ENCODE data around the gene ALDH3A1. TPM values are rescaled to one million over a fixed set of nuclear protein-coding genes. Genes with fewer than 3 reads are reported as not detected.

The ALDH3A1 gene
- total and polyA plus RNA-seq, 2 donors (not counting 3 experiments of a cell fraction or from before 2014, with no cell fraction given): 0.11 to 1.2 TPM

DNA sequence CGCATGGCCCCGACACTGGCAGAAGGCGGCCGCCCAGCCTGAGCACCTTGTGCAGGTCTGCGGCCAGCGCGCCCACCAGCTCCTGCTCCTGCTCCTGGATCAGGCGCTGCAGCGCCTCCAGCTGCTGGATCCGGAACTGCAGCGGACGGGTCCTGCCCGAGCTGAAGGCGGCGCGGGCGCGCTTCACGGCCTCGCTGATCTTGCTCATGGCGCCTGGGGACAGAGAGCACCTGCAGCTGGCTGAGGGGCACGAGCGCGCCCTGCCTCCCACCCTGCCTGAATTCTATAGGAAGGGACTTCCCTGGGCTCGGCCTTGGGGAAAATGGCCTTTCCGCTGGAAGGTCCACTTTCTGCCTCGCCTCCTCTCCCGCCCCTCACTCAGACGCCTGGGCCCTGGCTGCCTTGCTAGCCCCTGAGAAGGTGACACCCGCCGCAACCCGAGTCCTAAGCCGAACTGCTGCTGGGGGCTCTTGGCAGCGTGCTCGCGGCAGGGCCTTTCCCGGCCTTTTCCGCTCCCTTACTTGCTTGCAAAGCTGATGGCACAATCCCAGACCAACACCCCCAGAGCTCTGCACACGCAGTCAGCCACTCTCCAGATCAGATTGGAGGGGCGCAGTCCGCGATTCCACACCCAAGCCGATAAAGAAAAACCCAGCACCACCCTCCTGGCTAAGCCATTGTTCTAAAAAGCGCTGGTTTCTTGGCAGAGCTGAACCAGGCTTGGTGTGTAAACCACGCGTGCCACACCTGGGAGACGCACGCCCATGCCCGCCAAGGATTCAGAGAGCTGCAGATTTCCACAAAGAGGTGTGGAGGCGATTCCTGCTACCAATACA is 3.0 kb downstream of the ALDH3A1 start:
- BruUV-seq (replicated peaks): no TSS peak
- Histone ChIP-seq H4K20me1 (replicated peaks; ENCODE audit: control insufficient read depth, extremely low read depth, insufficient read depth, low read length) (no peaks in the 10 kb centered on the region), H3K27ac (ENCODE audit: insufficient read depth, low read depth, low read length) (no peak overlapping the region), H3K4me3 (replicated peaks in 1 of 3; ENCODE audit: insufficient read depth in 1 of 3, low read depth in 1 of 3, low read length in 3 of 3) (peak overlapping the region in 1 of 3 experiments; percentile 37), H3K9ac (replicated peaks; ENCODE audit: extremely low read depth, insufficient read depth, low read length) (no peak overlapping the region), H3K9me1 (replicated peaks; ENCODE audit: control insufficient read depth, extremely low read depth, insufficient read depth, low read length) (no peaks in the 10 kb centered on the region), H2AFZ (ENCODE audit: low read depth, low read length) (peak overlapping the region; percentile 99), H3K27me3 (ENCODE audit: control insufficient read depth in 2 of 2, insufficient read depth in 2 of 2, low read length in 2 of 2) (no peaks in the 10 kb centered on the region), H3K79me2 (ENCODE audit: control insufficient read depth, insufficient read depth, low read length) (no peaks in the 10 kb centered on the region), H3K4me1 (ENCODE audit: control insufficient read depth, extremely low read depth, insufficient read depth, low read length) (peaks cover 5% of the 10 kb centered on the region), H3K9me3 (replicated peaks; ENCODE audit: control insufficient read depth, insufficient read depth, low read length) (no peaks in the 10 kb centered on the region), H3K4me2 (ENCODE audit: insufficient read depth, low read length) (peak overlapping the region; percentile 40), H3K36me3 (ENCODE audit: control insufficient read depth in 2 of 2, extremely low read depth in 1 of 2, insufficient read depth in 2 of 2, low read length in 2 of 2) (no peaks in the 10 kb centered on the region)
- FAIRE-seq: peak; percentile 92
- ChIA-PET CTCF (interaction anchor here (0.6 to 4.5 kb wide), 32 partner anchors 10 to 382 kb away, joined by 3 to 100 read pairs (median 3); partner anchors contain the start of genes ALDH3A2, B9D1 and MAPK7), POLR2A (interaction anchor here (1.1 kb wide), 1 partner anchor 17 kb away, joined by 6 read pairs; no protein-coding TSS in a partner anchor)
- TF ChIP-seq EZH2 (IDR thresholded peaks at IDR 0.05; ENCODE audit: borderline replicate concordance, low read depth, low read length, severe bottlenecking) (no peak), FOS (IDR thresholded peaks at IDR 0.05; ENCODE audit: borderline replicate concordance, insufficient read depth, low read length) (no peak), JUN (IDR thresholded peaks at IDR 0.05; ENCODE audit: borderline replicate concordance, insufficient read depth, insufficient read length, low read depth) (no peak), POLR2A (IDR thresholded peaks at IDR 0.05; ENCODE audit: low read depth, low read length) (no peak), MYC (IDR thresholded peaks at IDR 0.05; ENCODE audit: low read depth, low read length) (no peak), POLR2AphosphoS5 (IDR thresholded peaks at IDR 0.05; ENCODE audit: insufficient read depth, low read depth, low read length) (peak; percentile 40)
- TF ChIP-seq, protein P1, sequence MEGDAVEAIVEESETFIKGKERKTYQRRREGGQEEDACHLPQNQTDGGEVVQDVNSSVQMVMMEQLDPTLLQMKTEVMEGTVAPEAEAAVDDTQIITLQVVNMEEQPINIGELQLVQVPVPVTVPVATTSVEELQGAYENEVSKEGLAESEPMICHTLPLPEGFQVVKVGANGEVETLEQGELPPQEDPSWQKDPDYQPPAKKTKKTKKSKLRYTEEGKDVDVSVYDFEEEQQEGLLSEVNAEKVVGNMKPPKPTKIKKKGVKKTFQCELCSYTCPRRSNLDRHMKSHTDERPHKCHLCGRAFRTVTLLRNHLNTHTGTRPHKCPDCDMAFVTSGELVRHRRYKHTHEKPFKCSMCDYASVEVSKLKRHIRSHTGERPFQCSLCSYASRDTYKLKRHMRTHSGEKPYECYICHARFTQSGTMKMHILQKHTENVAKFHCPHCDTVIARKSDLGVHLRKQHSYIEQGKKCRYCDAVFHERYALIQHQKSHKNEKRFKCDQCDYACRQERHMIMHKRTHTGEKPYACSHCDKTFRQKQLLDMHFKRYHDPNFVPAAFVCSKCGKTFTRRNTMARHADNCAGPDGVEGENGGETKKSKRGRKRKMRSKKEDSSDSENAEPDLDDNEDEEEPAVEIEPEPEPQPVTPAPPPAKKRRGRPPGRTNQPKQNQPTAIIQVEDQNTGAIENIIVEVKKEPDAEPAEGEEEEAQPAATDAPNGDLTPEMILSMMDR (IDR thresholded peaks at IDR 0.05; ENCODE audit: extremely low read depth in 1 of 2, insufficient read depth in 1 of 2, low read depth in 1 of 2, low read length in 2 of 2): peak; percentile 90 to 99
- intact Hi-C loops (cut with micrococcal nuclease) (loop anchor here (2.0 kb wide), 1 partner anchor 96 kb away; the partner anchor contains the start of gene ALDH3A2), dilution Hi-C loops (cut with MboI; ENCODE audit: extremely low pct_ligation_motif_present, low sequenced_read_pairs) (no loop called here)
- DNase-seq (ENCODE audit: low read depth, low spot score): peak; percentile 84

All from endothelial cell of umbilical vein (primary cell).